Vagina (tissue), 2 donors: Measurements from ENCODE around the gene MOB1A. TPM values are rescaled to one million over a fixed set of nuclear protein-coding genes. Genes with fewer than 3 reads are reported as not detected.
"Not testable (repeated sequence)": the region's sequence is repeated elsewhere in the genome, so short reads cannot be mapped to it uniquely, and the experiment has no call there.

Experiments
- DNase-seq, 2 donors: peaks; one replicate each; pipeline ENCODE4 v3.0.0-alpha.2; 2017; ENCODE audit errors: extremely low spot score in 2 of 2
- H3K27ac ChIP-seq: fragments of 200-600 bp; sonication (generic); one replicate; pipeline ENCODE4 v1.5.1; 2019
- H3K27me3 ChIP-seq: fragments of 200-600 bp; sonication (generic); one replicate; pipeline ENCODE4 v1.5.1; 2019
- H3K36me3 ChIP-seq, 2 donors: fragments of 200-600 bp; sonication (generic); one replicate each; pipeline ENCODE4 v1.5.1; 2017 to 2019
- H3K4me1 ChIP-seq: fragments of 200-600 bp; sonication (generic); one replicate; pipeline ENCODE4 v1.5.1; 2019
- H3K4me3 ChIP-seq, 2 donors: fragments of 200-600 bp; sonication (generic); 1 replicate in 1 of 2; 2 replicates in 1 of 2; pipeline ENCODE4 v1.5.1; 2016 to 2019
- H3K9me3 ChIP-seq: fragments of 200-600 bp; sonication (generic); one replicate; pipeline ENCODE4 v1.5.1; 2019
- POLR2A ChIP-seq, 2 donors: fragments of 450-650 bp; IDR thresholded peaks; one replicate each; pipeline ENCODE4 v1.6.1; 2017; ENCODE audit warnings: antibody characterized with exemption in 2 of 2, mild to moderate bottlenecking in 2 of 2, moderate library complexity in 2 of 2
- POLR2AphosphoS5 ChIP-seq, 2 donors: sonication (generic); formaldehyde crosslinking; IDR thresholded peaks; one replicate each; pipeline ENCODE4 v1.9.0; 2017; ENCODE audit warnings: antibody characterized with exemption in 2 of 2, mild to moderate bottlenecking in 2 of 2, low read depth in 1 of 2; ENCODE audit not compliant: insufficient read depth in 1 of 2
- intact Hi-C: fragments of 100-400 bp; cut with DNase I; formaldehyde crosslinking; loops from one replicate; pipeline ENCODE4 v1.15.1; 2023
- total RNA-seq: library from RNA; depleted of rRNA; stranded (reverse); fragments of >200 nt; gene quantifications from one replicate; pipeline ENCODE4 v1.2.3, GENCODE V29; 2016
- TF ChIP-seq, protein P1 (sequence below), 3 experiments: fragments of 450-650 bp in 2 of 3; fragments of 200-600 bp in 1 of 3; sonication (generic) in 1 of 3; IDR thresholded peaks; one replicate each; pipeline ENCODE4 v1.5.1; 2017 to 2019; ENCODE audit warnings: antibody characterized with exemption in 3 of 3, mild to moderate bottlenecking in 2 of 3, moderate library complexity in 2 of 3

Gene MOB1A
- total RNA-seq, 1 donor from 2014 or later: 68.5 TPM

DNA sequence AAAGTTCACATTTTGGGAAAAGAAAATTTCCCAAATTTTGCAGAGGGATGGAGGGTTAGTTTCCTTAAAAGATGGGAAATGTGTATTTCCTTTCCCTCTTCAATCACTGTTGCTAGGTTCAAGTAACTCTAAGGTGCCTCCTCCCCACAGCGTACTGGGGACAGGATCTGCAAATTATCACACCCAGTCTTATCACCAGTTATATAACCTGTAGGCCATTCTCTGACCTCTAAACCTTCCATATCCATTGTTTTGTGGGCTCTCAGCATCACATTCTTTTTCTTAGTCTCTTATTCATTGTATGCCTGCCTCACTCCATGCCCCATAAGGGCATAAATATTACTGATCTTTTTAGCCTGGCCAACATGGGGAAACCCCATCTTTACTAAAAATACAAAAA is 16.1 kb upstream of the MOB1A start:
- peaks cover 13% of the 10 kb centered on the region for H3K4me1 ChIP-seq
- no peaks in the 10 kb centered on the region for H3K9me3 ChIP-seq
- no peaks in the 10 kb centered on the region for H3K27me3 ChIP-seq
- no peak overlapping the region for H3K4me3 ChIP-seq
- intact Hi-C loops: no loop called here
- no peaks in the 10 kb centered on the region for H3K36me3 ChIP-seq
- DNase-seq: peak in 1 of 2 donors; percentile 5
- no peak overlapping the region for H3K27ac ChIP-seq
- TF ChIP-seq POLR2AphosphoS5 (IDR thresholded peaks at IDR 0.05; ENCODE audit: insufficient read depth in 1 of 2, low read depth in 1 of 2): no peak
- no peak for TF ChIP-seq POLR2A (IDR thresholded peaks at IDR 0.05)
- TF ChIP-seq, protein P1, sequence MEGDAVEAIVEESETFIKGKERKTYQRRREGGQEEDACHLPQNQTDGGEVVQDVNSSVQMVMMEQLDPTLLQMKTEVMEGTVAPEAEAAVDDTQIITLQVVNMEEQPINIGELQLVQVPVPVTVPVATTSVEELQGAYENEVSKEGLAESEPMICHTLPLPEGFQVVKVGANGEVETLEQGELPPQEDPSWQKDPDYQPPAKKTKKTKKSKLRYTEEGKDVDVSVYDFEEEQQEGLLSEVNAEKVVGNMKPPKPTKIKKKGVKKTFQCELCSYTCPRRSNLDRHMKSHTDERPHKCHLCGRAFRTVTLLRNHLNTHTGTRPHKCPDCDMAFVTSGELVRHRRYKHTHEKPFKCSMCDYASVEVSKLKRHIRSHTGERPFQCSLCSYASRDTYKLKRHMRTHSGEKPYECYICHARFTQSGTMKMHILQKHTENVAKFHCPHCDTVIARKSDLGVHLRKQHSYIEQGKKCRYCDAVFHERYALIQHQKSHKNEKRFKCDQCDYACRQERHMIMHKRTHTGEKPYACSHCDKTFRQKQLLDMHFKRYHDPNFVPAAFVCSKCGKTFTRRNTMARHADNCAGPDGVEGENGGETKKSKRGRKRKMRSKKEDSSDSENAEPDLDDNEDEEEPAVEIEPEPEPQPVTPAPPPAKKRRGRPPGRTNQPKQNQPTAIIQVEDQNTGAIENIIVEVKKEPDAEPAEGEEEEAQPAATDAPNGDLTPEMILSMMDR (IDR thresholded peaks at IDR 0.05): no peak

DNA sequence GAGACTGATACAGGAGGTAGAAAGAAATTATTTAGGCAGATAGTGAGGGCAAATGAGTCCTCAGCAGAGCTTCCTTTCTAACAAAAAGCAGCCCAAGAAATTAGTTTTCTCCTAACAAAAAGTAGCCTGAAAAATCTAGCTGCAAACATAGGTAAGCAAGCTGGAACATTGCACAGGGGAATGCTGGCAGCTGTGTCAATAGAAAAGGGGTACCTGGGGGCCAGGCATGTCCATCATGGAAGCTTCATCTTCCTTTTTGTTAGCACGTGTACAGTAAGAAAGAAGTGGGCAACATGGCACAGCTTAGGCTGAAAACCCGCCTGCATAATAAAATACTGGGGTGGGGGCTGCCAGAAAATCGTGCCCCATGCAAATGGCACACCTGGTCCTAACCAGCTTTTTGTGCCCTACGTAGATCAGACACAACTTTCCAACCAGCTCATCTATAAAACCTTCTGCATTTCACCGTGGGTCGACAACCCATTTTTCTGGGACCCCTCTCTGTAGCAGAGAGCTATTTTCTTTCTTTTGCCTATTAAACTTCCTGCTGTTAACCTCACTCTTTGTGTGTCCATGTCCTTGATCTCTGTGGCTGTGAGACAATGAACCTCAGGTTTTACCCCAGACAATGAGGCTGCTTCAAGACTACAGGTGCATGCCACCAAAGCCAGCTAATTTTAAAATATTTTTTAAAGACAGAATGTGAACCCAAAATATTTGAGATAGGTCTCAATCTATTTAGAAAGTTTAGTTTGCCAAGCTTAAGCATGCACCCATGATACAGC is 13.1 kb upstream of the MOB1A start:
- no peaks in the 10 kb centered on the region for H3K4me1 ChIP-seq
- H3K27ac ChIP-seq: no peak overlapping the region
- no peaks in the 10 kb centered on the region for H3K9me3 ChIP-seq
- intact Hi-C loops: no loop called here
- H3K27me3 ChIP-seq: no peaks in the 10 kb centered on the region
- H3K4me3 ChIP-seq: no peak overlapping the region
- H3K36me3 ChIP-seq: no peaks in the 10 kb centered on the region
- peak in 1 of 2 donors; percentile 22 for DNase-seq
- TF ChIP-seq POLR2A (IDR thresholded peaks at IDR 0.05) (no peak), POLR2AphosphoS5 (IDR thresholded peaks at IDR 0.05; ENCODE audit: insufficient read depth in 1 of 2, low read depth in 1 of 2) (no peak)
- TF ChIP-seq, protein P1 (IDR thresholded peaks at IDR 0.05): no peak

DNA sequence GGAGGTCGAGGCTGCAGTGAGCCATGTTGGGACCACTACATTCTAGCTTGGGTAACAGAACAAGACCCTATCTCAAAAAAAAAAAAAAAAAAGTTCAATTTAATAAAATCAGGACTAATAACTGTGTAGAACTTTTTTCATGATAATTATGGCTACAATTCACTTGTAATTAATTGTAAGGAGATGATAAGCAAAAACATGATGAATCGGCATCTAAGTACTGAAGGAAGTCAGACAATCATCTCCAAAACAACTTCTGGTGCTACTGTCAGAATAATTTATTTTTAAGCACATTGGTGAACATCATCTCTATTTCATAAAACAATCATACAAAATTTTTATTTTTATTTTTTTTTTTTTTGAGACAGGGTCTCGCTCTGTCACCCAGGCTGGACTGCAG is 10.0 kb upstream of the MOB1A start:
- intact Hi-C loops: no loop called here
- TF ChIP-seq POLR2A (IDR thresholded peaks at IDR 0.05) (no peak), POLR2AphosphoS5 (IDR thresholded peaks at IDR 0.05; ENCODE audit: insufficient read depth in 1 of 2, low read depth in 1 of 2) (no peak)
- DNase-seq: no peak
- Histone ChIP-seq H3K4me3 (no peak overlapping the region), H3K9me3 (no peaks in the 10 kb centered on the region), H3K4me1 (no peaks in the 10 kb centered on the region), H3K27me3 (no peaks in the 10 kb centered on the region), H3K27ac (no peak overlapping the region), H3K36me3 (no peaks in the 10 kb centered on the region)

DNA sequence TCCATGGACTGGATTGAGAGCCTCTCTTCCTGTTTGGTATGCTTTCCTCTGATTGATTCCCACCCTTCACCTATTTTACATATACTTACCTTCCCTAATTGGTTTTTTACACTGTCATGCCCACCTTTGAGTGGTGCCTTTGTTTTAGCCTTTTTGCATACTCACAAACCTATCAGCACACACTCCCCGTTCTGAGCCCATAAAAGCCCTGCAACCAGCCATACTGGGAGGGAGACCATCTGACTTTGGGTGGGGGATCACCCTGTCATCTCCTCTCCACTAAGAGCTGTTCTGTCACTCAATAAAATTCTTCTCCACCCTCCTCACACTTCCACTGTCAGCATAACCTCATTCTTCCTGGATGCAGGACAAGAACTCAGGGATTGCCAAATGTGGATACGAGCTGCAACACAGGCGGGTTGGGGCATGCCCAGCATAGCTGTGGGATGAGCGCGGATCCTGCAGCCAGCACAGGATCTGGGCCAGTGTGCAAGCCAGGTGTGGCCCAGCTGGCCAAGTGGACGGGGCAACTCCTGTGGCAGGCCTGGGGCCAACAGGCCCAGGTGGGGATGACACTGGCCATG is 9.4 kb upstream of the MOB1A start:
- intact Hi-C loops: no loop called here
- Histone ChIP-seq H3K4me3 (no peak overlapping the region), H3K36me3 (no peaks in the 10 kb centered on the region), H3K27ac (no peak overlapping the region), H3K4me1 (no peaks in the 10 kb centered on the region), H3K27me3 (no peaks in the 10 kb centered on the region), H3K9me3 (no peaks in the 10 kb centered on the region)
- TF ChIP-seq POLR2AphosphoS5 (IDR thresholded peaks at IDR 0.05; ENCODE audit: insufficient read depth in 1 of 2, low read depth in 1 of 2): peak; percentile 40 to 78
- no peak for TF ChIP-seq POLR2A (IDR thresholded peaks at IDR 0.05)
- TF ChIP-seq, protein P1 (IDR thresholded peaks at IDR 0.05): no peak
- no peak for DNase-seq

DNA sequence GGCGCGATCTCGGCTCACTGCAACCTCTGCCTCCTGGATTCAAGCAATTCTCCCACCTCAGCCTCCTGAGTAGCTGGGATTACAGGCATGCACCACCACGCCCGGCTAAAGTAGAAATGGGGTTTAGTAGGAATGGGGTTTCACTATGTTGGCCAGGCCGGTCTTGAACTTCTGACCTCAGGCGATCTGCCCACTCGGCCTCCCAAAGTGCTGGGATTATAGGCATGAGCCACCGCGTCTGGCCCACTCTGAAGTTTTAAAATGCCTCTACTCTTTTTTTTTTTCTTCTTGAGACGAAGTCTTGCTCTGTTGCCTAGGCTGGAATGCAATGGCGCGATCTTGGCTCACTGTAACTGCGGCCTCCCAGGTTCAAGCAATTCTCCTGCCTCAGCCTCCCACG is 8.0 kb upstream of the MOB1A start:
- DNase-seq, H3K4me1 ChIP-seq, H3K36me3 ChIP-seq, intact Hi-C loops, H3K27ac ChIP-seq, H3K27me3 ChIP-seq, H3K4me3 ChIP-seq, H3K9me3 ChIP-seq: not testable (repeated sequence)

DNA sequence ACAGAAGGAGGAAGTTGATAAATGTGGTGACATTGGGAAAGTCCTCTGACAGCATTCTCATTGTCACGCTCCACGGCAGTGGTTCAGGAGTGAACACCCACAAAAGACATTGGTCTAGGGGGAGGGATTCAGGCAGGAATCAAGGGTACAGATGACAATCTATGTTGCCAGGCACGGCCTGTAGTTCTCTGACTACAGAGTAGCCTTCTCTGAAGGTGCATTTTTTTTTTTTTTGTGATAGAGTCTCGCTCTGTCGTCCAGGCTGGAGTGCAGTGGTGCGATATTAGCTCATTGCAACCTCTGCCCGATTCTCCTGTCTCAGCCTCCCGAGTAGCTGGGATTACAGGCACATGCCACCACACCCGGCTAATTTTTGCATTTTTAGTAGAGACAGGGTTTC is 7.4 kb upstream of the MOB1A start:
- Histone ChIP-seq H3K9me3 (no peaks in the 10 kb centered on the region), H3K27ac (no peak overlapping the region), H3K27me3 (no peaks in the 10 kb centered on the region), H3K4me1 (no peaks in the 10 kb centered on the region), H3K4me3 (no peak overlapping the region), H3K36me3 (no peaks in the 10 kb centered on the region)
- TF ChIP-seq POLR2A (IDR thresholded peaks at IDR 0.05): no peak
- TF ChIP-seq POLR2AphosphoS5 (IDR thresholded peaks at IDR 0.05; ENCODE audit: insufficient read depth in 1 of 2, low read depth in 1 of 2): no peak
- TF ChIP-seq, protein P1 (IDR thresholded peaks at IDR 0.05): no peak
- intact Hi-C loops: no loop called here
- DNase-seq: no peak
